Stimulated activated CD8-positive, alpha-beta memory T cell treated with anti-CD3 and anti-CD28 coated beads, Interleukin-12 subunit alpha, Interleukin-12 subunit beta, amount 100 ng/mL, for 24 hours (primary cell): Measurements from ENCODE around the gene AGBL3.
"Not testable (repeated sequence)": the region's sequence is repeated elsewhere in the genome, so short reads cannot be mapped to it uniquely, and the experiment has no call there.

Experiments used
- DNase-seq: peaks from one replicate; pipeline ENCODE4 v3.0.0-alpha.2; 2020; ENCODE audit errors: extremely low read depth

Gene AGBL3

DNA sequence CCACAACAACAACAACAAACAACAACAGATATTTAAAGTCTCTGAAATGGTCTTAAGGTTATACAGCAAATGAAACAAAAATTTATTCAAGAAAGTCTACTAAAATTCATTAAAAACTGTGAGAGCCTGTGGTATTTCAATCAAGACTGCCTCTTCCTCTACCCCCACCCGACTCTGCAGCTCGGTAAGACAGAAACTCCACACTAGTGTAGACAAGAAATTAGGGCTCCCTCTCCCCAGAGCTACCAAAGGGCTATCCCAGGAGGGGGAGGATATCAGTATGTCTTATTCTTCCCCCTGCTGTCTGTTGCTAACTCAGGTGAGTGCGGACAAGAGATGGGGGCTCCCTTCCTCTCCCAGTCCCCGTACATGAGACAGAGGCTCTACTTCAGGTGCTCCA is 90.6 kb downstream of the AGBL3 start:
- no peak for DNase-seq

DNA sequence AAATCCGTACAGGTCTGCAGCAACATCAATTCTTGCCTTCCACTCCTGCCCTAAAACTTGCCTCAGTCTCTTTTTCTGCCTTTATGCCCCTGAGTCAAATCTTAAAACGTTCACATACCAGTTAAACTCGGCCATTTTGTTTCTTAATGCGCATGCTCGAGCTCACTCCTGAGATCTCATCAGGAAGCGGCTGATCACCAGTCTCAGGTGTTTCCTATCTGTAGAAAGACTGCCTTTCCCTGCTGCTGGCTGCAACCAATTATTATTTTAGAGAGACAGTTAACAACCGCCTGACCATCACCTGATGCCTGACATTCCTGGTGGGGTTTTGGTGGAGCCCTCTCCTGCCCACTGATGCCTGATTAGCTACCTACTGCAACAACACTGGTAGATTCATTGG is 91.3 kb downstream of the AGBL3 start:
- no peak for DNase-seq

DNA sequence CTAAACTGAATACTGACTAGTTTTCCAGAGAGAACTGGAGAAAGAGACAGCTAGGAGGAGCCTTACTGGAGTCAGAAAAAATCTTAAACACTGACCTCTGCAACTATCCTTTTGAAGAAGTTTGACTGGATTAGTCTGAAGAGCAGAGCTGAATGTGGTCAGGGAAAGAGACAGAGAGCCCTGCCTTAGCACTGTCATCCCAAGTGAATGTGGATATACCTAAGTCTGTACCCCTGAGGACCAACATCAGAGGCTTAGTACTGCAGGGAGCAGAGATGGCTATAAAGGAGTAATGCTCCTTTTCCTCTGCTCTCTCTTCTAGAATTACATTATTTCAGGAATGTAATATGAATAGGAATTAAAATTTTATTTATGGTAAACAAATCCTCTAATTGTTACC is 91.7 kb downstream of the AGBL3 start:
- DNase-seq = no peak

DNA sequence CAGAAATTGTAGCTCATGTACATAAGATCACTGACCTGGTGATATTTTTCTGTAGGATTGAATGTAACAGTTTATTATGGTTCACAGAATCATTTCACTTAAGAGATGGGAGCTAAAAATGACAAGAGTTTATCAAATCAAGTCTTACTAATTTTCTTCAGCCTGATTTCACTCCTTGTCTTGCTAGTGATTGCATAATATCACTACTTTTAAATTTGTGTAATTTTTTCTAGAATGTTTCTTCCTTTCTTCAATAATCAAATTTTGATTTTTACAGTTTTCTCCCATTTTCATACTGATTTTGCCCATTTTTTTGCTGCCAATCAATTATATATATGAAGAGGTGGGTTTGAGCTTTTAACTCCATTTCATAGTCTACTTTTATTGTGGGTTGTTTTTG is 92.8 kb downstream of the AGBL3 start:
- DNase-seq = no peak

DNA sequence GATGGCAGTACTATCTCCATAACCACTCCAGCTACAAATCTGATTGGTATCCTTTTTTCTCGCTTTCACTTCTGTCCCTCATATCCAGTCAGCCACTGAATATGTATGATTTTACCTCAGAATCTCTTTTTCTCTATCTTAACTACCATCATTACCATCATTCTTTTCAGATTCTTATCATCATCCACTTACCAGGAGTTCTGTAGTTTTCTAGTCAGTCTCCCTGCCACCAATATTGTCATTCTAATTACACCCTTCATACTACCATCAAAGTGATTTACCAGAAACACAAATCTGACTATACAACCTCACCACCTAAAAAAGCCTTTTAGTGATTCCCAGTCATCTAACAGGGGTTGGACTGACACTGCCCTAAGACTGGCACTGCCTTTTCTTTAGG is 96.7 kb downstream of the AGBL3 start:
- no peak for DNase-seq

DNA sequence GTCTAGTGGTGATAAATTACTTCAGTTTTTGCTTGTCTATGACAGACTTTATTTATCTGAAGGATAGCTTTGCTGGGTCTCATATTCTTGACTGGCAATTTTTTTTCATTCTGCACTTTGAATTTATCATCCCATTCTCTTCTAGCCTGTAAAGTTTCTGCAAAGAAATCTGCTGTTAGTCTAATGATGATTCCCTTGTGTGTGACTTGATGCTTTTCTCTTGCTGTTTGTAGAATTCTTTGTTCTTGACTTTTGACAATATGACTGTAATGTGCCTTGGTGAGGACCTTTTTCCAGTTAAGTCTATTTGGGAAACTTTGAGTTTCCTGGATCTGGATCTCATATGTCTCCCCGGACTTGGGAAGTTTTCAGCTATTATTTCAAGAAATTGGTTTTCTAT is 102.3 kb downstream of the AGBL3 start:
- no peak for DNase-seq

DNA sequence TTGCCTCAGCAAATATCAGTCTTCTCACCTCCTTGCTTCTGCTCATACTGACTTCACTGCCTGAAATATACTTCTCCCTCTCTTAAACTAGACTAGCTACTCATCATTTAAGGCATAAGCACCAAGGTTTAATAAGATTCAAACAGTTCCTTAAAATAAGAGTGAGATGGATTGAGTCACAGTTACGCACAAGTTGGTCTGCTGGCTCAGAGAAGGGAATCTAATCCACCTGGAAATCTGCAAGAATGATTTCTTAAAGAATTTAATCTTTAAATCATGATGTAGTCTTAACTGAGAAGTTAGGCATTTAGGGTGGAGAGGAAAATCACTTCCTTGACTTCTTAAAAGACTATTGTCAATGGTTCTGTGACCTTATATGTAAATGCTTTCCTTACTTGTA is 105.4 kb downstream of the AGBL3 start:
- DNase-seq = no peak

DNA sequence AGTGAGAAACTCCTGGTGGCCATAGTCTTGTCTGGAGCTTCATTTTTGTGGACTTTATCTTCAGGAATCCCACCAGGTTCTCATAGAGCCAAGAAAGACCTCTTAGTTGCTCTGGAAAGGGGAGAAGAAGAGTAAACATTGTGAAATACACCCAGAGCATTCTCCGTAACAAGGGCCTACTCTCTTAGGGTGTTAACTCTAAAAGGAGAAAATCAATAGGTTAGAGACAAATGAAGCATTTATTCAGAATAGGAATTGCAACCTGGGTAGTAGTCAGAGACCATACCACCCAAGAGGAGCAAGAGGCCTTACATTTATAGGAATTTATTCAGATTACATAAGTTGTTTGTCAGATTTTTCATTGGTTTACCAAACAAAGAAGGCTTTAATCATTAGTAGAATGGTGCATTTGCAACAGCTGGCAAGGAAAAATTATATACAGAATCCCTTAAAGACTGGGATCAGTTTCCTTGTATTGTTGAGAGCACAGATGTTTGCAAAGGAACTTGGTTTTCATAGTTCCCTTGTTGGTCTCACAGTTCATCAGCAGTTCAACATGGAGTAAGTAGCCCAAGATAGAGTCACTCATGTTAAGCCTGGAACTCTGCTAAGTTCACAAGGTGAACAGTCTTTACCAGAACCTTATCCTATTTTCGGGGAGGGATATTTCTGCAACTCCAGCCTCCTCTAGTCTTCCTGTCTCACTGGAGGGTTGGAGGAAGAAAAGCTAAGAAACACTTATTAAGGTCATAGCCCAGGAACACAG is 108.3 kb downstream of the AGBL3 start:
- no peak for DNase-seq

DNA sequence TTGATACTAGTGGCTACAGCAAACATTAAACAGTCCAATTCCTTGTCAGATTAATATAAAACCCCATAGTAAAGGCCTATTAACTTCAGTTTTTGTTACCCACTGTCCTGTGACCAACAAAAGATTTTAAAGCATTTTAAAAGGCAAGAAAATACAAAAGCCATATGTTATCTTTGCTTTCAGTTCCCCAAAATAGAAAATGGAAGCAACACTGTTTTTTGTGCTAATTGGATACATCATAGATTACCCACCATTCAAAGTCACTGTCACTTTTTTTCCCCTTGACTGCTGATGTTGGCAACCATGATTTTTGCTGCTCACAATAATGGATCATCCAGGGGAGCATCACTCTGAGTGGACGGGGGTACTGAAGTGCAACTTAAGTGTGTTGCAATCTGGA is 109.1 kb downstream of the AGBL3 start:
- DNase-seq = no peak

DNA sequence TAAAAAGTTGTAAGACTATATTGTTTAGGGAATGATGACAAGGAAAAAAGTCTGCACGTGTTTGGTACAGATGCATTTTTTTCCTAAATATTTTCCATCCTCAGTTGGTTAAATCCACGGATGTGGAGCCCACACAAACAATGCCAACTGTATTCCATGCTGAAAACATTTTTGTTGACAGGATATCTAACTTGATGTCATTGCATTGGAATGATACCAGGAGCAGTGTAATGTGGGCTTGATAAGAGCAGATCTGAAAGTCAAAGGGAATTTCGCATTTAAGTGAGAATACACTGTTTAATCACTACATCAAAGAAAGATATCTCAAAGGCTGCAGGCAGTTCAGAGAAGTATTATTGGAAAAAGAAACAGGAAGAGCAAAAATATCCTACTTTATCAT is 112.1 kb downstream of the AGBL3 start:
- DNase-seq = no peak

DNA sequence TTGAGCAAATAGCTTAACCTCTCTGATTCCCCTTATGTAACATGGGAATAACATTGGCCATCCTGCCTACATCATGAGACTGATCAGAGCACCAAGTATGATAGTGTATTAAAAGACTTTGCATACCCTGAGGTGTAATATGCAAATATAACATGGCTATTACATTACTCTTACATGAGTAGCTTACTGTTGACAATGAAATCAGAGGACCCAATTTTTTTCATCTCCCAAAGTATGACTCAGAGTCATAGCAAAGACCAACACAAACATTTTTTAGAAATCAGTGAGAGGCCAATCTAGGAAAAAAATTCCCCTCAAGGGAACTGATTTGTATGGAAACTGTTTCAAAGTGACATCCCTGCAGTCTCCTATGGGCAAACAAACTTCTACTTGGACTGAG is 114.5 kb downstream of the AGBL3 start:
- DNase-seq = no peak

DNA sequence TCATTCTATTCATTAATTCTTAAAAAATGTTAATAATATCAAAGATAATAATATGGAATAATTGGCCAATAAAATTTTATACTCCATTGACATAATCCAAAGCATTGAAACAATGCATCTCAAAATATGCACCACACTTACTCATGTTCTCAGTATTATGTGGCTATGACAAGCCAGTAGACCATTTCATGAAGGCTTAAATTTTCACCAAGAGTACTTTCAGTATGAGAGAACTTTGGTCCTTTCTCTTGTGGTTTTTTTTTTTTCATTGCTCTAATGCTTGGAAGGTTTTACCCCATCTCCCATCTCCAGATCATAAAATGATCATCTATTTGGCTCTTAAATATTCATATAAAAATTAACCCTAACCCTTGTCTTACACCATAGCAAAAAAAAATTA is 116.1 kb downstream of the AGBL3 start:
- no peak for DNase-seq

DNA sequence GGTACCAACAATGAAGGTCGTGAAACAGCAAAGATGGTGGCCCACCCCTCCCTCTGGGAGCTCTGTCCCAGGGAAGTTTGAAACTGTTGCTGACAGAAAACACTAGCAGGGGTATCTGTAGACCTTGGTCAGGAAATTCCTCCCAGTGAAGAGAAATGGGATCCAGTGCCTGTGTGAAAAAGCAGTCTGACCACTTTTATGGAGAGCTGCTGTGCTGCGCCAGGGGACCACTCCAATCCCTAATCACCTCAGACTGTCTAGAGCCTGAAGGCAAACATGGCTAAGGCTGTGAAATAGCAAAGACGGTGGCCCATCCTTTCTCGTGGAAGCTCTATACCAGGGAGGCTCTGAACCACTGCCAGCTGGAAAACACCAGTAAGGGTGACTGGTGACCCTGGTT is 123.3 kb downstream of the AGBL3 start:
- no peak for DNase-seq

DNA sequence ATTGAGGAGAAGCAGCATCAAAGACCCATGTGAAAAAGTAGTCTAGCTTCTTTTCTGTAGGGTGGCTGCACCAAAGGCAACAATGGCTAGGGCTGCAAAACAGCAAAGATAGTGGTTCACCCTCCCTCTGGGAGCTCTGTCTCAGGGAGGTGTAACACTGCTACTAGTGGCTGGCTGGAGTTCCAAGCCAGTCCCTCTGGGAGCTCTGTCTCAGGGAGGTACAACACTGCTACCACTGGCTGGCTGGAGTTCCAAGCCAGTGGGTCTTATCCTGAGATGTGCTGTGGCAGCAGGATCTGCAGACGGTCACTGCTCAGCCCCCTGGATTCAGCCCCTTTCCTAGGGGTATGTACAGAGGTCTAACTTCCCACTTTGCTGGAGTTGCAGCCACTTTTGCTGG is 123.7 kb downstream of the AGBL3 start:
- DNase-seq = no peak

DNA sequence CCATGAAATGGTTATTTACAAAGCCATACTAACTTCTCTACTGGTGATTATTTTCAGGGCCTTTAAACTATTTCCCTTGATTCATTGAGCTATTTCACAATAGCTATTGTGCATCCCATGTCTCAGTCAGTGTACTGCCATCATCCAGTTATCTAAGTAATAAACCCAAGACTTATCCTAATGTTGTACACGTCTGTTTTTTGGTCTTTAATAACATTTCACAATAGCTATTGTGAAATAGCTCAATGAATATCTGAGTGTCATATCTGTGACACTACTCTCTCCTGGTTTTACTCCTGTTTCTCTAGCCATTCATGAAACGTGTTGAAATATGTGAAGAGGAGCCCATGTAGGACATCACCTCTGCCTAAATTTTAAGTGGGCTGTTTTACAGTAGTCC is 125.1 kb downstream of the AGBL3 start:
- DNase-seq = no peak

DNA sequence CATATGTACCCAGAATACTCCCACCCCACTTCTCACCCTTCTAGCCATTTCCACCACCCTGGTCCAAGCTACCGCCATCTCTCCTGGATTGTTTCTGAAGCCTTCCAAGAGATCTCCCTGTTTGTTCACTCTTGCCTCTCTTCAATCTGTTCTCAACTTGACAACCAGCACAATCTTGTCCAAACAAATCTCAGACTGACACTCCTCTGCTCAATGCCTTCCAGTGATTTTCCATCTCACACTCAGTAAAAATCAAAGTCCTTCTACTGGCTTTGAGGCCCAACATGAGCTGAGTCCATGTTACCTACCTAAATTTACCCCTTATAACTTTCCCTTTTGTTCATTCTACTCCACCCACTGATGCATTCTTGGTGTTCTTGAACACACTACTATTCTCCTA is 128.3 kb downstream of the AGBL3 start:
- DNase-seq = no peak

DNA sequence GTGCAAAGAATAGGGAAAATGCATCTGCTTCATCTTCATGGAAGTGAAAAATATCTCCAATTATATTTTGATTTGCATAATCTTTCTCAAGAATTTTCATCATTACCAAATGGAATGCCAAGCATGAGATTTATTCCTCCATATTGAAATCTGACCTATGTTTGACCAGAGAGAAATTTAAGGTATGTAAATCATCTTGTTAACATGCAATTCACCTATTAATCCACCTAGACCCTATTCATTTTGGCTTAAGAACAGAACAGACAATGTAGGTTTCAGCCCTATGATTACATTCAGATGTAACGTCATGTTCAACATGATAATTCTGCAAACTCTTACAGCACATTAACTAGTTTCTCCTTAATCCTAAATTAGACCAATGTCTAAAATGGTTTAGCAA is 130.8 kb downstream of the AGBL3 start:
- DNase-seq = no peak

DNA sequence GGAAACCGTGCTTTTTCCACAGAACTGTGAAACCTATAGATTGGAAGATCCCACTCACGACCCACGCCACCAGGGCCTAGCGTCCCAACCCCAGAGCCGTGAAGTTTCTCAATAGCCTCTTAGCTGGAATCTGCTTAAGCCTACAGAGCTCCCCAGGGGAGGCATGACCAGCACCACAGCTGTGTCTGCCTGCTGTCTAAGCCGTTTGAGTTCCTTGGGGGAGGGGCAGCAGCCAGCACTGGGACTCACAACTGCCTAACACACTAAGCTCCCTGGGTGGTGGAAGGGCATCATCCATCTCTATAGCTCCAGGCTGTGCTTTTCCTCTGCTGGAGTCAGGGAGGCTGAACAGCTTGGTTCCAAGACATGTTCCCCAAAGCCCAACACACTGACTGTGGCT is 135.6 kb downstream of the AGBL3 start:
- DNase-seq = no peak

DNA sequence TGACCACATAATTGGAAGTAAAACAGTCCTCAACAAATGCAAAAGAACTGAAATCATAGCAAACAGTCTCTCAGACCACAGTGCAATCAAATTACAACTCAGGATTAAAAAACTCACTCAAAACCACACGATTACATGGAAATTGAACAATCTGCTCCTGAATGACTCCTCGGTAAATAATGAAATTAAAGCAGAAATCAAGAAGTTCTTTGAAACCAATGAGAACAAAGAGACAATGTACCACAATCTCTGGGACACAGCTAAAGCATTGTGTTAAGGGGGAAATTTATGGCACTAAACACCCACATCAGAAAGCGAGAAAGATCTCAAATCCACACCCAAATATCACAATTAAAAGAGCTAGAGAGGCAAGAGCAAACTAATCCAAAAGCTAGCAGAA is 138.3 kb downstream of the AGBL3 start:
- DNase-seq = not testable (repeated sequence)

DNA sequence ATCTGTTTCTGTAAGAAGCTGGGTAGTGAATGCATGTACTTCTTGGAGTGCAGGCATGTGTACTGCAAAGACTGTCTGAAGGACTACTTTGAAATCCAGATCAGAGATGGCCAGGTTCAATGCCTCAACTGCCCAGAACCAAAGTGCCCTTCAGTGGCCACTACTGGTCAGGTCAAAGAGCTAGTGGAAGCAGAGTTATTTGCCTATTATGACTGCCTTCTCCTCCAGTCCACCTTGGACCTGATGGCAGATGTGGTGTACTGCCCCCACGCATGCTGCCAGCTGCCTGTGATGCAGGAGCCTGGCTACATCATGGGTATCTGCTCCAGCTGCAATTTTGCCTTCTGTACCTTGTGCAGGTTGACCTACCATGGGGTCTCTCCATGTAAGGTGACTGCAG is 142.6 kb downstream of the AGBL3 start:
- no peak for DNase-seq

DNA sequence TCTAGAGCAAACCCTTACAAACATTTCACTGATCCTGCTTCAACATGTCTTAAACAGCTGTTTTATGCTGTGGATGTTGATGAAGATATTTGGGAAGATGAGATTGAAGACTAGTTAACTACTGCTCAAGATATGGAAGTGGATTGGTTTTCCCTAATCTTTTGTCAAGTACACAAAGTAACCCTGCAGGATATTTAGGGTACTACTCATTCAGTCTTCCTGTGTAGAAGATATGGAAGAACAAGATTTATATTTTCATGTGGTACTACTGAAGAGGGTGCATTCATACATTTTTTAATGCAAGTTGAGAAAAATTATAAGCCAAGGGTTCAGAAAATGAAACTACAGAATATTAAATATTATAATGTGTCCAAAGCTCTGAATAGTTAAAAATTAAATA is 143.3 kb downstream of the AGBL3 start:
- no peak for DNase-seq

DNA sequence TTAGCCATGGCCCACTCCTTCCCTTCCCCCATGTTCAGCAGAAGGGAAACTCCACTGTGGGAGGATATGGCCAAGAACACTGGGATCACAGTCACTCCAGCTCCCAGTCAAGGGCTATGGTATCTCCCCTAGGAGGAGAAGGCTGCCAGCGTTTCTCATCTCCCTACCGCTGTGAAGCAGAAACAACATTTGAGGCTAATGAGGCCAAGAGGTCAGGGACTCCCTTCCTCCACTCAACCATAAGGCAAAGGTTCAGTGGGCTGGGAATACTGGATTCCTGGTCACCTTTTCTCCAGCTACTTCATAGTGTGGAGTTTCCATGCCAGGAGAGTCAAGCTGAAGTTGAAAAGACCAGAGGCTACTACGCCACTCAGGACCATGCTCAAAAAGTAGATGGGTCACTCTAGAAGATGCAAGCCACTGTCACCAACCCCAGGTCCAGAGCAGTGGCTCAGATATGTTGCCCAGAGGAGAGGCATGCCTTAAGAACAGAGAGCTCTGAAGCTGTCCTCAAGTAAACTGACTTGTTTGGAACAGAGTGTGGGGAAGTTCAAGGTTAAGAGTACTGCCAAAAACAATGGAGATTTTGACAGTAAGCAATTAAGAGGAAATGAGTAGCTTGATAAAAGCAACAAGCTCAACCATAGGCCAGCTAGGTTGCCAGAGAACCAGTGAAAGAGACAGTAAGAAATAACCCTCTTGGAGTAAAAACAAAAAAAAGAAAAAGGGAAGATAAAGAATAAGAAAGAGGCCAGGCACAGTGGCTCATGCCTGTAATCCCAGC is 157.8 kb downstream of the AGBL3 start:
- DNase-seq = no peak

DNA sequence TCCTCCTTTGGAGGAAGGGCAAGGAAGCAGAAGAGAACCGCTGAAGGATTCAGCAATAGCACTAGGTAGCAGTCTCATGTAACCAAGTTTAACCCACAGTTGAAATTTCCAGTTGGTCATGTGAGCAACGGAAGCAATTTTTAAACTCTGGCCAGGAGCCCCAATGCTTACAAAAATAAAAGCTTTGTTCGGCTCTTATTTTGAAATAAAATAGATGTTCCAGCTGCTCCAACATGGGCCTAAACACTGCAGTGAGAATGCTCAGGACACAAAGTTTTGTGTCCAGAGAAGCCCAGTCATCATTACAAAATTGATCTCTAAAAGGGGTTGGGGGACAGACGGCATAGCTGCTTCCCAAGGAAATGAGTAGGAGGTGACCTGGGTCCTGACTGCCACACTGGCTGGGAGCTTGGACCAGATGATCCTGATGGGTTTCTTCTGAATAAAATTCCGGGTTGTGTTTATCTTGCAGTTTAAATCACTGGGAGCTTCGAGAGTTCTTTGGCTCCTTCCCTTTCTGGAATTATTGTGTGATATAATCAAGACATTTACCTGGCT is 161.1 kb downstream of the AGBL3 start:
- DNase-seq = no peak
